Panc1 (cell line): ENCODE data around the gene HOXB2.

ENCODE experiments used
- POLR2AphosphoS5 ChIP-seq: IDR thresholded peaks from 2 replicates; pipeline ENCODE4 v1.6.1; 2012; ENCODE audit warnings: mild to moderate bottlenecking, low read depth, low read length, moderate library complexity
- SIN3A ChIP-seq: IDR thresholded peaks from 2 replicates; pipeline ENCODE4 v1.6.1; 2012; ENCODE audit warnings: low read depth, mild to moderate bottlenecking, low read length, moderate library complexity, borderline replicate concordance; ENCODE audit not compliant: insufficient read depth
- TCF7L2 ChIP-seq: IDR thresholded peaks from 2 replicates; pipeline ENCODE4 v1.6.1; 2011; ENCODE audit warnings: mild to moderate bottlenecking, low read depth, low read length, inconsistent platforms
- TF ChIP-seq, protein P1 (sequence below): fragments of 450-650 bp; IDR thresholded peaks from 2 replicates; pipeline ENCODE4 v1.5.1; 2017; ENCODE audit warnings: mild to moderate bottlenecking
- TF ChIP-seq, protein P2 (sequence below), 2 experiments: IDR thresholded peaks; 2 replicates each; pipeline ENCODE4 v1.6.1; 2011 to 2012; ENCODE audit warnings: low read depth in 2 of 2, control low read depth in 1 of 2, low read length in 1 of 2, mild to moderate bottlenecking in 1 of 2, moderate library complexity in 1 of 2; ENCODE audit not compliant: insufficient read depth in 1 of 2

DNA sequence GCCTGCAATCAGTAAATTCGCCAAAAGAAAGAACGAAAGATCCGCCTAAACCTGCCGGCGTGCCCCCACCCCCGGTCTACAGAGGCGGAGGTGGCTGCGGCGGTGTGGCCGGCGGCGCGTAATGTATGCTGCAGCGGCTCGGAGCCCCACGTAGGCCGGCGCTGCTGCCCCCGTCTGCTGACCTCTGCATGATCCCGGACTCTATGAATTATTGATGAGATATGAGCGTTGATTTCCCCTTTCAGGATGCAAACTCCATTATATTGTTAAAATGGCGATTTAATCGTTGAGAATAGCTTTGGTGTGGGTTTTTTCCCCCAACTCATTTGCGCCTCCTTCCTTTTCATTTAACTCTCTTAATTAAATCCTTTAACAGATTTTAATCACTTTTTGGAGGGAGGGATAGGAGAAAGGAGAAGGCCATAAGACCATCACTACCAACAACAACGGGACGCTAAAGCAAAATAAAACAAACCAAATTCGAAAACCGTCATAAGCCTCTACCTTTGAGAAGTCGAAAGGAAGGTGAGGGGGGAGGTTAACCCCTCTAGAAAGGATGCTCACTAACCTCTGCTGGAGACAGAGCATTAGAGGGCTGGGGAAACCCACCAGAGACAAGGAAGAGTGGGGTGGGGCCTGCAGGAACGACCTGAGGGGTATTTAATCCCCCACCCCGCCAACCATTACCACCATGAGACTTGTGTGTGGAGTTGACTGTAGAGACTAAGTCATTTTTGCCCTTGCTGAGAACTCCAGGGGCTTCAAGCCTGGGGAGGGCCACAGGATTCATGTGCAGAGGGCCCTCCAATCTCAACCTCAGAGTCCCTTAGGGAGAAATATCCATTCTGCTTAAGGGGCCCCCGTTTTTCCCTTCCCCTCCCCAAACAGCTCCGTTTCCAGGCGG lies 41.7 kb upstream of the HOXB2 start:
- TF ChIP-seq, protein P1, sequence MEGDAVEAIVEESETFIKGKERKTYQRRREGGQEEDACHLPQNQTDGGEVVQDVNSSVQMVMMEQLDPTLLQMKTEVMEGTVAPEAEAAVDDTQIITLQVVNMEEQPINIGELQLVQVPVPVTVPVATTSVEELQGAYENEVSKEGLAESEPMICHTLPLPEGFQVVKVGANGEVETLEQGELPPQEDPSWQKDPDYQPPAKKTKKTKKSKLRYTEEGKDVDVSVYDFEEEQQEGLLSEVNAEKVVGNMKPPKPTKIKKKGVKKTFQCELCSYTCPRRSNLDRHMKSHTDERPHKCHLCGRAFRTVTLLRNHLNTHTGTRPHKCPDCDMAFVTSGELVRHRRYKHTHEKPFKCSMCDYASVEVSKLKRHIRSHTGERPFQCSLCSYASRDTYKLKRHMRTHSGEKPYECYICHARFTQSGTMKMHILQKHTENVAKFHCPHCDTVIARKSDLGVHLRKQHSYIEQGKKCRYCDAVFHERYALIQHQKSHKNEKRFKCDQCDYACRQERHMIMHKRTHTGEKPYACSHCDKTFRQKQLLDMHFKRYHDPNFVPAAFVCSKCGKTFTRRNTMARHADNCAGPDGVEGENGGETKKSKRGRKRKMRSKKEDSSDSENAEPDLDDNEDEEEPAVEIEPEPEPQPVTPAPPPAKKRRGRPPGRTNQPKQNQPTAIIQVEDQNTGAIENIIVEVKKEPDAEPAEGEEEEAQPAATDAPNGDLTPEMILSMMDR: no peak
- TF ChIP-seq SIN3A (peak; percentile 62; the same call in 1 of the 2 replicates), POLR2AphosphoS5 (no peak; the same call in 1 of the 2 replicates), TCF7L2 (no peak)
- TF ChIP-seq, protein P2, sequence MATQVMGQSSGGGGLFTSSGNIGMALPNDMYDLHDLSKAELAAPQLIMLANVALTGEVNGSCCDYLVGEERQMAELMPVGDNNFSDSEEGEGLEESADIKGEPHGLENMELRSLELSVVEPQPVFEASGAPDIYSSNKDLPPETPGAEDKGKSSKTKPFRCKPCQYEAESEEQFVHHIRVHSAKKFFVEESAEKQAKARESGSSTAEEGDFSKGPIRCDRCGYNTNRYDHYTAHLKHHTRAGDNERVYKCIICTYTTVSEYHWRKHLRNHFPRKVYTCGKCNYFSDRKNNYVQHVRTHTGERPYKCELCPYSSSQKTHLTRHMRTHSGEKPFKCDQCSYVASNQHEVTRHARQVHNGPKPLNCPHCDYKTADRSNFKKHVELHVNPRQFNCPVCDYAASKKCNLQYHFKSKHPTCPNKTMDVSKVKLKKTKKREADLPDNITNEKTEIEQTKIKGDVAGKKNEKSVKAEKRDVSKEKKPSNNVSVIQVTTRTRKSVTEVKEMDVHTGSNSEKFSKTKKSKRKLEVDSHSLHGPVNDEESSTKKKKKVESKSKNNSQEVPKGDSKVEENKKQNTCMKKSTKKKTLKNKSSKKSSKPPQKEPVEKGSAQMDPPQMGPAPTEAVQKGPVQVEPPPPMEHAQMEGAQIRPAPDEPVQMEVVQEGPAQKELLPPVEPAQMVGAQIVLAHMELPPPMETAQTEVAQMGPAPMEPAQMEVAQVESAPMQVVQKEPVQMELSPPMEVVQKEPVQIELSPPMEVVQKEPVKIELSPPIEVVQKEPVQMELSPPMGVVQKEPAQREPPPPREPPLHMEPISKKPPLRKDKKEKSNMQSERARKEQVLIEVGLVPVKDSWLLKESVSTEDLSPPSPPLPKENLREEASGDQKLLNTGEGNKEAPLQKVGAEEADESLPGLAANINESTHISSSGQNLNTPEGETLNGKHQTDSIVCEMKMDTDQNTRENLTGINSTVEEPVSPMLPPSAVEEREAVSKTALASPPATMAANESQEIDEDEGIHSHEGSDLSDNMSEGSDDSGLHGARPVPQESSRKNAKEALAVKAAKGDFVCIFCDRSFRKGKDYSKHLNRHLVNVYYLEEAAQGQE (IDR thresholded peaks at IDR 0.05; ENCODE audit: insufficient read depth in 1 of 2, low read depth in 2 of 2, low read length in 1 of 2): no peak
